Heart left ventricle (tissue), 13 donors: ENCODE data around the gene AAK1.

Experiments used
- CTCF ChIP-seq, 12 donors: fragments of 200-600 bp; sonication (generic) in 4 of 12; IDR thresholded peaks; one replicate each; pipeline versions ENCODE4 v1.5.0 to v1.8.0; 2018 to 2022; ENCODE audit warnings: antibody characterized with exemption in 12 of 12, mild to moderate bottlenecking in 5 of 12
- POLR2A ChIP-seq, 2 donors: fragments of 450-650 bp; IDR thresholded peaks; one replicate each; pipeline ENCODE4 v1.6.1; 2017; ENCODE audit warnings: antibody characterized with exemption in 2 of 2, mild to moderate bottlenecking in 2 of 2, moderate library complexity in 2 of 2
- donor health status: ischemic (EF 13 %, LVEDD 7.1; RV severe dilation, severe dysfunction).
- donor health status: DM: no; HTN: yes; CAD: no.
- donor health status: DM: no; HTN: no; CAD: no.
- donor health status: ischemic (EF 25% LVEDD 6.9; RV normal size, moderate dysfunction).
- donor health status: ischemic (EF 25% LVEDD 5.7; RV mildly dilated, moderate dysfunction).
- donor health status: ischemic (EF 35%, LVEDD 5.7; RV mildly dilated, moderate dysfunction).
- donor health status: nonischemic (EF 11% LVEDD 7.7; RV severe dilation, severe dysfunction).
- donor health status: DM: yes; HTN: yes; CAD: no.
- donor health status: PGD.
- donor health status: ischemic (EF 29% LVEDD 5.4; RV normal size, mild dysfunction).
- donor health status: nonischemic (EF 23%, LVEDD 6.1; RV moderate dilation, normal function).

- TF ChIP-seq CTCF (IDR thresholded peaks at IDR 0.05) (no peak), POLR2A (IDR thresholded peaks at IDR 0.05) (no peak)
Observed at GRCh38 chr2:69680001-69680675, 36.6 kb upstream of the AAK1 start.
